Inflammatory macrophage treated with lipopolysaccharide for 1 hour (primary cell): ENCODE results near the gene PTDSS2.
"Not testable (repeated sequence)": the region's sequence is repeated elsewhere in the genome, so short reads cannot be mapped to it uniquely, and the experiment has no call there.

ENCODE experiments used
- DNase-seq, 2 donors: peaks; one replicate each; pipeline ENCODE4 v3.0.0-alpha.2; 2020 to 2022

The PTDSS2 gene

DNA sequence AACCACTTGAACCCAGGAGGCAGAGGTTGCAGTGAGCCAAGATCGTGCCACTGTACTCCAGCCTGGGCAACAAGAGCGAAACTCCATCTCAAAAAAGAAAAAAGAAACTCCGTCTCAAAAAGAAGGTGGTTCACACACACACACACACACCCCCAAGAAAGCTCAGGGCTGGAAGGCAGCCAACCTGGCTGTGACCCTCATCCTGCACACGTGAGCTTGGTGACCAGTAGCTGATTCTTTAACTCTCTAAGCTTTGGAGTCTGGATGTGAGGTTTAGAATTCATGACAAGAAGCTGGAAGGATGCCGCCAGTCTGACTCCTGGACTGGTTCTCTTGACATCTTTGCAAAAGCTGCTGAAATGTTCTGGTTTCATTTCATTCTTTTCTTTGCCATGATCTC, 58.9 kb downstream of the PTDSS2 start:
- DNase-seq, result no peak

- DNase-seq, result peak; percentile 28 to 34
Measured at GRCh38 chr11:512761-513595, 62.9 kb downstream of the PTDSS2 start.

- DNase-seq, result peak in 1 of 2 donors; percentile 27
Measured at GRCh38 chr11:514606-515005, 64.5 kb downstream of the PTDSS2 start.

DNA sequence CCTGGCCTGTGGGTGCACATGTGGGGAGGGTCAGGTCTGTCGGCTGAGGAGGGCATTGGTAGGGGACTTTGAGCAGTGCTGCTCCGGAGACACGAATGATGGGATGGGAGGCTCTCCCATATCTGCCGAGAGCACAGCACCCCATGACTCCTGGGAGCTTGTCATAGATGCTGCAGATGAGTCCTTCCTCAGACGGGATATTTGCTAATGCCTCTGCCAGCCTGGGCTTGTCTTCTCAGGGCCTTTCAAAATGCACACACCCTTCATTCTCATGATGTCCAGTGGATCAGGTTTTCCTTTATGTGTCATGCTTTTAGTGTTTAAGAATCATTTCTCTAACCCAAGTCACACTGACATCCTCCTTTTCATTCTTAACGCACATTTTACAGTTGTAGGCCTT, 65.1 kb downstream of the PTDSS2 start:
- no peak for DNase-seq

DNA sequence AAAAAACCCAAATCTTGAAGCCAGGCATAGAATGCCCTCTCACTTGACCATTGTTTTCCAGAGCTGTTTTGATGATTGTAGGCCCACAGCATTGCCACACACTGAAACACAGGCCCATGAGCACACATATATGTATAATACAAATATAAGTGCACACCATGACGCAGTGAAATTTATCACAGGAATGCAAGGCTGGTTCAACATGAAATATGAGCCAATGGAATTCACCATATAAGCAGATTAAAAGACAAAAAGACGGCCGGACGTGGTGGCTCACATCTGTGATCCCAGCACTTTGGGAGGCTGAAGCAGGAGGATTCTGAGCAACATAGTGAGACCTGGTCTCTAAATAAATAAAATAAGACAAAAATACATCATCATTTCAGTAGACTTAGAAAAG, 66.3 kb downstream of the PTDSS2 start:
- no peak for DNase-seq

DNA sequence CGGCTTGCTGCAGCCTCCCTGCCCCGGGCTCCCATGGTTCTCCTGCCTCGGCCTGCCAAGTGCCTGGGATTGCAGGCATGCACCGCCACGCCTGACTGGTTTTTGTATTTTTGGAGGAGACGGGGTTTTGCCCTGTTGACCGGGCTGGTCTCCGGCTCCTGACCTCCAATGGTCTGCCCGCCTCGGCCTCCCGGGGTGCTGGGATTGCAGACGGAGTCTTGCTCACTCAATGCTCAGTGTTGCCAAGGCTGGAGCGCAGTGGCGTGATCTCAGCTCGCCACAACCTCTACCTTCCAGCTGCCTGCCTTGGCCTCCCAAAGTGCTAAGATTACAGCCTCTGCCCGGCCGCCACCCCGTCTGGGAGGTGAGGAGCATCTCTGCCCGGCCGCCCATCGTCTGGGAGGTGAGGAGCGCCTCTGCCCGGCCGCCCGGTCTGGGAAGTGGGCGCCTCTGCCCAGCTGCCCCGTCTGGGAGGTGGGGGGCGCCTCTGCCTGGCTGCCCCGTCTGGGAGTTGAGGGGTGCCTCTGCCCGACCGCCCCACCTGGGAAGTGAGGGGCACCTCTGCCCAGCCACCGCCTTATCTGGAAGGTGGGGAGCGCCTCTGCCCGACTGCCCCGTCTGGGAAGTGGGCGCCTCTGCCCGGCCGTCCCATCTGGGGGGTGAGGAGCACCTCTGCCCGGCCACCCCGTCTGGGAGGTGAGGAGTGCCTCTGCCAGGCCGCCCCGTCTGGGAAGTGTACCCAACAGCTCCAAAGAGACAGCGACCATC, 67.0 kb downstream of the PTDSS2 start:
- DNase-seq, result not testable (repeated sequence)

- peak; percentile 88 to 98 for DNase-seq
Measured at GRCh38 chr11:518463-519202, 68.6 kb downstream of the PTDSS2 start.

DNA sequence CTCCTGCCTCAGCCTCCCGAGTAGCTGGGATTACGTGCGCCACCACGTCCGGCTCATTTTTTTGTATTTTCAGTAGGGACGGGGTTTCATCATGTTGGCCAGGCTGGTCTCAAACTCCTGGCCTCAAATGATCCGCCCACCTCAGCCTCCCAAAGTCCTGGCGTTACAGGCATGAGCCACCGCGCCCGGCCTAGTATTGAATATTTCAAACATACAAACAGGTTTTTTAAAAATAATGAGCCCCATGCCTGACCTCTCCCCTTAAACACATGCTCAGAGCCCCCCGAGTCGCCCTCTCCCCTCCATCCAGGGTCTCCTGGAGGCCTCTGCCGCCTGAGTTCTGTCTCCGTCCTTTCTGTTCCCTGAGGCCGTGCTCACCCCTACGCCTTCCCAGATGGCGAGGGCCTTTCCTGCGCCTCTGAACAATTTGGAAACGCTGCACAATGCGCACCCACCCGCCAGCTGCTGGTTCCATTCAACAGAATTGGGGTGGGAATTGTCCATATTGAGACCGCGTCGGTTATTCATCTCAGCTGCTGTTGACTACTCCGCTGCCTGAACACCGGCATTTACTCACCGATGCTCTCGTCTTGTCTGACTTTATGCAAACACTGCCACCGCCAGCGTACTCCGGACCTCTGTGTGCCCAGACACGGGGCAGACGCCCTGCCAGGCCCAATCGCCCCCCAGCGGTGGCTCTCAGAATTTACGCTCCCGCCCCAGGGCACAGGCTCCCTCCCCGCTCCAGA, 70.5 kb downstream of the PTDSS2 start:
- peak in 1 of 2 donors; percentile 9 for DNase-seq

DNA sequence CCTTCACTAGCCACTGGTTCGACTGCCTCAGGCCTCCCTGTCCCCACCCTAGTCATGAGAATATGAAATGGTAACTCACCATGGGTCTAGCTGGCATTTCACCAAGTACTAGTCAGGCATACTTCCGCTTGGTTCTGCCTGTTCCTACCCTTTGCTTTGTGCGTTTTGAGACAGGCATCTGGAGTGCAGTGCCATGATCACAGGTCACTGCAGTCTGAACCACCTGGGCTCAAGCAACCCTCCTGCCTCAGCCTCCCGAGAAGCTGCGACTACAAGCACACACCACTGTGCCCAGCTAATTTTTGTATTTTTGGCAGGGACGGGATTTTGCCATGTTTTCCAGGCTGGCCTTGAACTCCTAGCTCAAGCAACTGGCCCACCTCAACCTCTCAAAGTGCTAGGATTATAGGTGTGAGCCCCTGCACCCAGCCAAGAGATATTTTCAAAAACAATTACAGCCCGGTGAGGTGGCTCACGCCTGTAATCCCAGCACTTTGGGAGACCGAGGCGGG, 71.2 kb downstream of the PTDSS2 start:
- no peak for DNase-seq

- DNase-seq, result no peak
Measured at GRCh38 chr11:526192-526591, 76.1 kb downstream of the PTDSS2 start.

- DNase-seq, result no peak
Measured at GRCh38 chr11:528166-528814, 78.2 kb downstream of the PTDSS2 start.

DNA sequence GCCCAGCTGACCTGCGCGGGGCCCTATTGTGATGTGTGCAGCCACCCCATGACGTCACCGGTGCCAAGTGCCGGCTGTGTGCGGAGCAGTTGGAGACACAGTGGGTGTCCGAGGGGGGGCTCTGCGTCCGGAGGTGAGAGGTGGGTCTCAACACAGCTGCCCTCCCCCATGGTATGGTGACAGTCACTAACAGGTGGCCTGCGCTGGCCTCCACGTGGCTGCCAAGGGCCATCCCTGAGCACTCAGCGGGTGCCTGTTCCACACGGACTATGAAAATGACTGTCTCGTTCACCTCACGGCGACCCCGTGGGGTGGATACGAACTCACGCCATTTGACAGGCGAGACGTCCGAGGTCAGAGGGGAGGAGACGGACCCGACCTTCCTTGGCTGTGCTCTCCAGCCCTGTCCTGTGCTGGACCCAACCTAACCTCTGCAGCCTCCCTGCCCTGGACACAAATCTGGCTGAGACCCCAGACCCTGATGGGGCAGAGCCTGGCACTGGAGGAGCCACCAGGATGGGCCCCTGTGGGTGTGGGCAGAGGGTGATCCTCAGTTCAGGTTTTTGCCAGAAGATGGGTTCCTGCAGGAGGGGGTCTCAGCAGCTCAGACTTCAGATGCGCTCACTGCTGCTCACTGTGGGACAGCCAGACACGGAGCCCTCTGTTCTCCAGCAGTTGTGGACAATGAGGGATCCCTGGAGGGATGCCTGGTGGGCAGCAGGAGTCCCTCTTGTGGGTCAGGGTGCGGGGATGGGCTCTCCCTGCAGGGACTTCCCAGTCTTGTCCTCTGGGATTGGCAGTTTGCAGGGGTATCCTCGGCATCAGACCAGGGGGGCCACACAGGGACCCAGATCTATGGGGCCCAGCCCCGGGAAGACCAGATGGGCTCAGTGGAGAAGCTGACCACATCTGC, 79.0 kb downstream of the PTDSS2 start:
- DNase-seq, result no peak

GRCh38 chr11:529728-530411, 79.8 kb downstream of the PTDSS2 start:
- DNase-seq, result no peak

DNA sequence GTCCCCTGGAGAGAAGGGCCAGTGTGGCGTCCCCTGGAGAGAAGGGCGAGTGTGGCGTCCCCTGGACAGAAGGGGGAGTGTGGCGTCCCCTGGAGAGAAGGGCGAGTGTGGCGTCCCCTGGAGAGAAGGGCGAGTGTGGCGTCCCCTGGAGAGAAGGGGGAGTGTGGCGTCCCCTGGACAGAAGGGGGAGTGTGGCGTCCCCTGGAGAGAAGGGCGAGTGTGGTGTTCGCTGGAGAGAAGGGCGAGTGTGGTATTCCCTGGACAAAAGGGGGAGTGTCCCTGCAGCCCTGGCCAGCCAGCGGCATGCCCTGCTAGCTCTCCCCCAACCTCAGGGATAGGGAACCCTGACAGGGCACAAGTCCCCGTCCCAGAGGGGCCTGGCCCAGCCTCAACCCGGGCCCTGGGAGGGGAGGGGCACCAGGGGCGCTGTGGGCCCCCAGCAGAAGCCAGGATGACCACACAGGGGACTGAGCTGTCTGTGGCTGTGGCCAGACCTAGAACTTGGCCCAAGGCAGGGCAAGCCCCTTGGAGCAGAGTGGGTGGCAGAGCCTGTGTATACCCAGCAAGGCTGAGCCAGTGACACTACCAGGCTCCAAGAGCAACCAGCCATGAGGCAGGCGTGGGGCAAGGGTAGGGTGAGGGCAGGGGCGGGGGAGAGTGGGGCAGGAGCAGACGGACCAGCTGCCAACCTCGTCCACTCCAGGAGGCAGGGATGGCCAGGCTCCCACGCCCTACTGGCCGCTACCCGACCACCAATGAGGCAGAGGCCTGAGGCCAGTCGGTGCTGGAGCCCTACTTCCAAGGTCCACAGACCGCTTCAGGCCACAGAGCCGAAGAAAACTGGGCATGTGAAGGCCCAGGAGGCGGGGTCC, 81.1 kb downstream of the PTDSS2 start:
- DNase-seq, result no peak

GRCh38 chr11:531919-532526, 81.9 kb downstream of the PTDSS2 start:
- DNase-seq, result no peak

- no peak for DNase-seq
Measured at GRCh38 chr11:532527-532985, 82.5 kb downstream of the PTDSS2 start.

- DNase-seq, result no peak
Measured at GRCh38 chr11:532986-533585, 83.0 kb downstream of the PTDSS2 start.
